SK-N-SH treated with all-trans-retinoic acid at 6 μM for 48 hours (cell line): ENCODE measurements around the gene INTS13.

ENCODE experiments used
- CSRNP3 ChIP-seq: fragments of 250-450 bp; sonication (Bioruptor Pico); IDR thresholded peaks from 2 replicates; pipeline ENCODE4 v1.5.1; 2021; ENCODE audit warnings: mild to moderate bottlenecking, moderate library complexity
- PATZ1 ChIP-seq: fragments of 250-450 bp; sonication (Bioruptor Pico); IDR thresholded peaks from 2 replicates; pipeline ENCODE4 v1.8.0; 2020; ENCODE audit warnings: mild to moderate bottlenecking, moderate library complexity, borderline replicate concordance
- POU6F1 ChIP-seq: fragments of 250-450 bp; sonication (Bioruptor Pico); IDR thresholded peaks from 2 replicates; pipeline ENCODE4 v1.8.0; 2021; ENCODE audit warnings: low read depth, mild to moderate bottlenecking, moderate library complexity, borderline replicate concordance
- PPARA ChIP-seq: fragments of 250-450 bp; sonication (Bioruptor Pico); IDR thresholded peaks from 2 replicates; pipeline ENCODE4 v1.5.0; 2020; ENCODE audit warnings: mild to moderate bottlenecking, borderline replicate concordance
- TOX ChIP-seq: fragments of 250-450 bp; sonication (Bioruptor Pico); IDR thresholded peaks from 2 replicates; pipeline ENCODE4 v1.8.0; 2021; ENCODE audit warnings: mild to moderate bottlenecking, moderate library complexity, borderline replicate concordance

- TF ChIP-seq PATZ1 (CRISPR knock-in tag) (no peak), TOX (CRISPR knock-in tag) (no peak), POU6F1 (CRISPR knock-in tag) (no peak), PPARA (CRISPR knock-in tag) (no peak), CSRNP3 (CRISPR knock-in tag) (no peak)
Measured at GRCh38 chr12:26869104-26869494, 68.7 kb downstream of the INTS13 start.
